ENCODE data around the gene GLCE.

DNA sequence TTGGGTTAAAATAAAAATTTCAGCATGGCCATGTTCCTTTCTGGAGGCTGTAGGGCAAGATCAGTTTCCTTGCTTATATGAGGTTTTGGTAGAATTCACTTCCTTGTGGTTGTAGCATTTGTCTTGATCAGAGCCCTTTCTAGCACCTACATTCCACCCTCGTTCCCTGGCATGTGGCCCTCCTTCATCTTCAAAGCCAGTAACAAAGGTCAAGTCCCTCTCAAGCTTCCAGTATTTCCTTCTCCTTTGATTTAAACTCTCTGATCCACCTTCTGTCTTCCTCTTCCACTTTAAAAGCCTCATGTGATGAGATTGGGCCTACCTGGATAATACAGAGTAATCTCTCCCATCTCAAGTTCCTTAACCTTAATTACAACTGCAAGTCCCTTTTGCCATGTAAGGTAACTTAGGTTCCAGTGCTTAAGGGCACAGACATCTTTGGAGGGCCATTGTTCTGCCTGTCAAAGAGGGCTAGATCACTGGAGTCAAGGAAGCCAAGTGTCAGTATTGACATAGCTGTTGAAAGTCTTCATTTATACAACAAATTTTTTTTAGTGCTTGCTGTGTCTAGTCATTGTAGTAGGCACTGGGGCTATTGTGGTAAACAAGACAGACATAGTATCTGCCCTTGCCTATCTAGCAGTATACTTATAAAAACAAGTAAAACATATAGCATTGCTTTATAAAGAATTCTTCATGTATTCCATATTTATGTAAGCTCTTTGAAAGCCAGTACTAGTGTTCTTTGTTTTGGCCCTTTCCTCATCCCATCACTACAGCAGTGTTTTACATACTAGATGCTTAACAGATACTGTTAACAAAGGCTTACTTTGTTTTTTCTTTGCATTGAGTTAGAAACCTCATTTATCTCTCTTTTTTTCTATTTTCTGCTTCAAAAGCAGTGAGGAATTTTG lies 40.7 kb downstream of the GLCE start:
- TF ChIP-seq, protein P1, sequence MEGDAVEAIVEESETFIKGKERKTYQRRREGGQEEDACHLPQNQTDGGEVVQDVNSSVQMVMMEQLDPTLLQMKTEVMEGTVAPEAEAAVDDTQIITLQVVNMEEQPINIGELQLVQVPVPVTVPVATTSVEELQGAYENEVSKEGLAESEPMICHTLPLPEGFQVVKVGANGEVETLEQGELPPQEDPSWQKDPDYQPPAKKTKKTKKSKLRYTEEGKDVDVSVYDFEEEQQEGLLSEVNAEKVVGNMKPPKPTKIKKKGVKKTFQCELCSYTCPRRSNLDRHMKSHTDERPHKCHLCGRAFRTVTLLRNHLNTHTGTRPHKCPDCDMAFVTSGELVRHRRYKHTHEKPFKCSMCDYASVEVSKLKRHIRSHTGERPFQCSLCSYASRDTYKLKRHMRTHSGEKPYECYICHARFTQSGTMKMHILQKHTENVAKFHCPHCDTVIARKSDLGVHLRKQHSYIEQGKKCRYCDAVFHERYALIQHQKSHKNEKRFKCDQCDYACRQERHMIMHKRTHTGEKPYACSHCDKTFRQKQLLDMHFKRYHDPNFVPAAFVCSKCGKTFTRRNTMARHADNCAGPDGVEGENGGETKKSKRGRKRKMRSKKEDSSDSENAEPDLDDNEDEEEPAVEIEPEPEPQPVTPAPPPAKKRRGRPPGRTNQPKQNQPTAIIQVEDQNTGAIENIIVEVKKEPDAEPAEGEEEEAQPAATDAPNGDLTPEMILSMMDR (IDR thresholded peaks at IDR 0.05; ENCODE audit: low read length): no peak
- no peak for TF ChIP-seq EZH2 (IDR thresholded peaks at IDR 0.05; ENCODE audit: borderline replicate concordance, low read length)
